Neural progenitor cell (in vitro differentiated cells): Measurements from ENCODE around the gene CYBA.
A peak's percentile ranks its signal among the peaks of the same experiment; 100 is the strongest.

ENCODE experiments used
- CTCF ChIP-seq: fragments of 200-600 bp; sonication (generic); IDR thresholded peaks from 2 replicates; pipeline ENCODE4 v1.5.1; 2017; ENCODE audit warnings: antibody characterized with exemption, mild to moderate bottlenecking
- EZH2 ChIP-seq: fragments of 200-600 bp; sonication (generic); IDR thresholded peaks from 2 replicates; pipeline ENCODE4 v1.6.1; 2017; ENCODE audit warnings: antibody characterized with exemption, mild to moderate bottlenecking, moderate library complexity
- EZH2phosphoT487 ChIP-seq: fragments of 200-600 bp; sonication (generic); IDR thresholded peaks from 2 replicates; pipeline ENCODE4 v1.6.1; 2017; ENCODE audit warnings: antibody characterized with exemption

DNA sequence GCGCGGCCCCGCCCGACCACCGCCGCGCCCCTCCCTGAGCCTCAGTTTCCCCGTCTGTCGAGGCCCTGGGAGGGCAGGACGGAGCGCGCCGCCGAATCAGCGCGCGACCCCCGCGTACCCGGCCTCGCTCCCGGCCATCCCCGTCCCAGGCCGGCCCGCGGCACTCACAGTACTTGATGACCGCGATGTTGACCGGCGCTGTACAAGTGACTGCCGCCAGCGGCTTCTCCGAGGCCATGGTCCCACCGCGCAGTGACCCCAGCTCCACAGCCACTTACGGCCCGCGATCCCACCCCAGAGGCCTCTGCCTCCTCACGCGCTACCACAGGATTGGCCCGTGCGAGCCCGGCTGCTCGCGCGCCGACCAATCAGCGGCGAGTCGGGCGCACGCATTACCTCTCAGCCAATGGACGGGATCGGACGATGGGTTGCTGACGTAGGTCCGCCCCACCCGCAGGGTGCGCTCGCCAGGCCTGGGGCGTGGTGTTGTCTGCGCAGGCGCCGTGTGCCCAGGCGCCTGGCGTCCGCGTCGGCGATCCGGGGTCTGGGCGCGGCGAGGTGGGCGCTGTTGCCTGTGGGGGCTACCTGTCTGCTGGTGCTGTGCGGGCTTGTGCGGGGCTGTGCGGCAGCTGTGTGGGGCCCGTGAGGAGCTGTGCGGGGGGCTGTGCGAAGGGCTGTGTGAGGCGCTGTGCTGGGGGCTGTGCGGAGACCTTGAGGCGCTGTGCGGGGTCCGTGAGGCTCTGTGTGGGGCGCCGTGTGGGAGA lies 12.2 kb upstream of the CYBA start, which contains the start of gene MVD:
- TF ChIP-seq EZH2 (peak; percentile 28), CTCF (peak; percentile 7), EZH2phosphoT487 (no peak)
